Panc1 (cell line): ENCODE data around the gene SLC19A2. TPM values are rescaled to one million over a fixed set of nuclear protein-coding genes. Genes with fewer than 3 reads are reported as not detected.

Experiments
- ATAC-seq: fragments of 200-7000 bp; cut with Tn5 transposase; 2 replicates; pipeline ENCODE4 v1.9.1; 2020; ENCODE audit warnings: mild to moderate bottlenecking, moderate library complexity
- BruUV-seq: library from RNA; stranded (reverse); fragments of 400-500 nt; replicated peaks from 2 replicates; lab custom pipeline; 2021; lab: Mats Ljungman, UMichigan
- CTCF ChIA-PET: fragments of 300-600 bp; sonication (Branson Sonifier 250); formaldehyde crosslinking; loops from one replicate; lab custom pipeline; 2022; ENCODE audit warnings: antibody characterized with exemption; lab: Charles Lee
- POLR2A ChIA-PET: fragments of 300-600 bp; sonication (Branson Sonifier 250); formaldehyde crosslinking; loops from one replicate; lab custom pipeline; 2022; ENCODE audit warnings: antibody characterized with exemption; lab: Charles Lee
- DNase-seq: peaks from one replicate; pipeline ENCODE4 v3.0.0-alpha.2; 2010; ENCODE audit warnings: low read depth, low spot score
- H3K27ac ChIP-seq: 2 replicates; pipeline ENCODE4 v1.5.1; 2011; ENCODE audit warnings: mild to moderate bottlenecking, low read length, inconsistent platforms
- H3K27me3 ChIP-seq: fragments of 200-500 bp; sonication (Bioruptor generic); 2 replicates; pipeline ENCODE4 v1.6.0; 2014; ENCODE audit warnings: low read length, inconsistent platforms; ENCODE audit not compliant: control insufficient read depth, insufficient read depth
- H3K36me3 ChIP-seq: fragments of 200-500 bp; sonication (Bioruptor generic); 2 replicates; pipeline ENCODE4 v1.5.1; 2014; ENCODE audit warnings: inconsistent platforms, mild to moderate bottlenecking, low read length, moderate library complexity; ENCODE audit not compliant: control insufficient read depth, insufficient read depth
- H3K4me1 ChIP-seq: 2 replicates; pipeline ENCODE4 v1.5.1; 2011; ENCODE audit warnings: inconsistent platforms, mild to moderate bottlenecking, low read length, moderate library complexity; ENCODE audit not compliant: control insufficient read depth, insufficient read depth
- H3K4me3 ChIP-seq, 2 experiments: 2 replicates each; pipeline ENCODE4 v1.5.1; 2011 to 2012; ENCODE audit warnings: low read depth in 2 of 2, low read length in 2 of 2, mild to moderate bottlenecking in 2 of 2, inconsistent platforms in 1 of 2, moderate library complexity in 1 of 2
- H3K9me3 ChIP-seq: fragments of 200-500 bp; sonication (Bioruptor generic); 2 replicates; pipeline ENCODE4 v1.5.1; 2014; ENCODE audit warnings: low read depth, mild to moderate bottlenecking, inconsistent platforms, low read length, moderate library complexity; ENCODE audit not compliant: control insufficient read depth, insufficient read depth
- POLR2AphosphoS5 ChIP-seq: IDR thresholded peaks from 2 replicates; pipeline ENCODE4 v1.6.1; 2012; ENCODE audit warnings: mild to moderate bottlenecking, low read depth, low read length, moderate library complexity
- SIN3A ChIP-seq: IDR thresholded peaks from 2 replicates; pipeline ENCODE4 v1.6.1; 2012; ENCODE audit warnings: low read depth, mild to moderate bottlenecking, low read length, moderate library complexity, borderline replicate concordance; ENCODE audit not compliant: insufficient read depth
- TCF7L2 ChIP-seq: IDR thresholded peaks from 2 replicates; pipeline ENCODE4 v1.6.1; 2011; ENCODE audit warnings: mild to moderate bottlenecking, low read depth, low read length, inconsistent platforms
- in situ Hi-C: cut with HindIII; loops from 2 replicates; pipeline ENCODE4 v1.10.0; 2016; ENCODE audit warnings: low sequenced_read_pairs, low pct_unique_long_range_greater_than_20kb
- intact Hi-C: fragments of 100-400 bp; cut with micrococcal nuclease; formaldehyde crosslinking; loops from one replicate; pipeline ENCODE4 v1.10.0; 2022; ENCODE audit not compliant: unreplicated experiment
- total RNA-seq: library from RNA; stranded (reverse); gene quantifications from one replicate; pipeline ENCODE4 v1.2.1, GENCODE V29; 2021; ENCODE audit not compliant: unreplicated experiment
- TF ChIP-seq, protein P1 (sequence below): fragments of 450-650 bp; IDR thresholded peaks from 2 replicates; pipeline ENCODE4 v1.5.1; 2017; ENCODE audit warnings: mild to moderate bottlenecking
- TF ChIP-seq, protein P2 (sequence below), 2 experiments: IDR thresholded peaks; 2 replicates each; pipeline ENCODE4 v1.6.1; 2011 to 2012; ENCODE audit warnings: low read depth in 2 of 2, control low read depth in 1 of 2, low read length in 1 of 2, mild to moderate bottlenecking in 1 of 2, moderate library complexity in 1 of 2; ENCODE audit not compliant: insufficient read depth in 1 of 2

SLC19A2 gene
- total RNA-seq, 1 experiment from 2014 or later = 10.8 TPM

DNA sequence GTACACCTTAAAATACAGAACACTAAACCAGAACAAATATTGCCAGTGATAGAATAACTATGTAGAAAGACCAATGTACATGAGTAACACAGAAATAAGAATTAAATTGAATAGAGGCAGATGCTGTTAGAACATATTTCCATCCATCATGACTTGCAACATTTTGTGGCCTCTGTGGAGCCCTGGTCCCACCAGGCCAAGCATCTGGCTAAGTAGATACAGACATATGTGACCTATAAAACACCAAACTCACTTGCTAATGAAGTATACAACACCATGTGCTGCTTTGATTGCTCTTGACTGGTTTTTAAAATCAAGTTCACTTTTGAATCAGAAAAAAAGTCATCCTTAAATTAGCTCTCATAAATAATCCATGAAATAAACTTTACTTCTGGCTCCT lies 20.5 kb downstream of the SLC19A2 start:
- Histone ChIP-seq H3K27me3 (no peaks in the 10 kb centered on the region), H3K27ac (no peak overlapping the region), H3K9me3 (no peaks in the 10 kb centered on the region), H3K36me3 (no peaks in the 10 kb centered on the region; the same call in 1 of the 2 replicates), H3K4me3 (no peak overlapping the region), H3K4me1 (peaks cover 5% of the 10 kb centered on the region; the same call in 1 of the 2 replicates)
- intact Hi-C loops (no loop called here), in situ Hi-C loops (no loop called here)
- ATAC-seq (no peak), DNase-seq (no peak)
- no peak for TF ChIP-seq TCF7L2
- TF ChIP-seq, protein P1, sequence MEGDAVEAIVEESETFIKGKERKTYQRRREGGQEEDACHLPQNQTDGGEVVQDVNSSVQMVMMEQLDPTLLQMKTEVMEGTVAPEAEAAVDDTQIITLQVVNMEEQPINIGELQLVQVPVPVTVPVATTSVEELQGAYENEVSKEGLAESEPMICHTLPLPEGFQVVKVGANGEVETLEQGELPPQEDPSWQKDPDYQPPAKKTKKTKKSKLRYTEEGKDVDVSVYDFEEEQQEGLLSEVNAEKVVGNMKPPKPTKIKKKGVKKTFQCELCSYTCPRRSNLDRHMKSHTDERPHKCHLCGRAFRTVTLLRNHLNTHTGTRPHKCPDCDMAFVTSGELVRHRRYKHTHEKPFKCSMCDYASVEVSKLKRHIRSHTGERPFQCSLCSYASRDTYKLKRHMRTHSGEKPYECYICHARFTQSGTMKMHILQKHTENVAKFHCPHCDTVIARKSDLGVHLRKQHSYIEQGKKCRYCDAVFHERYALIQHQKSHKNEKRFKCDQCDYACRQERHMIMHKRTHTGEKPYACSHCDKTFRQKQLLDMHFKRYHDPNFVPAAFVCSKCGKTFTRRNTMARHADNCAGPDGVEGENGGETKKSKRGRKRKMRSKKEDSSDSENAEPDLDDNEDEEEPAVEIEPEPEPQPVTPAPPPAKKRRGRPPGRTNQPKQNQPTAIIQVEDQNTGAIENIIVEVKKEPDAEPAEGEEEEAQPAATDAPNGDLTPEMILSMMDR = no peak
- TF ChIP-seq, protein P2, sequence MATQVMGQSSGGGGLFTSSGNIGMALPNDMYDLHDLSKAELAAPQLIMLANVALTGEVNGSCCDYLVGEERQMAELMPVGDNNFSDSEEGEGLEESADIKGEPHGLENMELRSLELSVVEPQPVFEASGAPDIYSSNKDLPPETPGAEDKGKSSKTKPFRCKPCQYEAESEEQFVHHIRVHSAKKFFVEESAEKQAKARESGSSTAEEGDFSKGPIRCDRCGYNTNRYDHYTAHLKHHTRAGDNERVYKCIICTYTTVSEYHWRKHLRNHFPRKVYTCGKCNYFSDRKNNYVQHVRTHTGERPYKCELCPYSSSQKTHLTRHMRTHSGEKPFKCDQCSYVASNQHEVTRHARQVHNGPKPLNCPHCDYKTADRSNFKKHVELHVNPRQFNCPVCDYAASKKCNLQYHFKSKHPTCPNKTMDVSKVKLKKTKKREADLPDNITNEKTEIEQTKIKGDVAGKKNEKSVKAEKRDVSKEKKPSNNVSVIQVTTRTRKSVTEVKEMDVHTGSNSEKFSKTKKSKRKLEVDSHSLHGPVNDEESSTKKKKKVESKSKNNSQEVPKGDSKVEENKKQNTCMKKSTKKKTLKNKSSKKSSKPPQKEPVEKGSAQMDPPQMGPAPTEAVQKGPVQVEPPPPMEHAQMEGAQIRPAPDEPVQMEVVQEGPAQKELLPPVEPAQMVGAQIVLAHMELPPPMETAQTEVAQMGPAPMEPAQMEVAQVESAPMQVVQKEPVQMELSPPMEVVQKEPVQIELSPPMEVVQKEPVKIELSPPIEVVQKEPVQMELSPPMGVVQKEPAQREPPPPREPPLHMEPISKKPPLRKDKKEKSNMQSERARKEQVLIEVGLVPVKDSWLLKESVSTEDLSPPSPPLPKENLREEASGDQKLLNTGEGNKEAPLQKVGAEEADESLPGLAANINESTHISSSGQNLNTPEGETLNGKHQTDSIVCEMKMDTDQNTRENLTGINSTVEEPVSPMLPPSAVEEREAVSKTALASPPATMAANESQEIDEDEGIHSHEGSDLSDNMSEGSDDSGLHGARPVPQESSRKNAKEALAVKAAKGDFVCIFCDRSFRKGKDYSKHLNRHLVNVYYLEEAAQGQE (IDR thresholded peaks at IDR 0.05; ENCODE audit: insufficient read depth in 1 of 2, low read depth in 2 of 2, low read length in 1 of 2) = no peak
- no peak for TF ChIP-seq POLR2AphosphoS5
- TF ChIP-seq SIN3A = no peak
- CTCF ChIA-PET = no interaction called here
- BruUV-seq = no TSS peak
- POLR2A ChIA-PET = no interaction called here

DNA sequence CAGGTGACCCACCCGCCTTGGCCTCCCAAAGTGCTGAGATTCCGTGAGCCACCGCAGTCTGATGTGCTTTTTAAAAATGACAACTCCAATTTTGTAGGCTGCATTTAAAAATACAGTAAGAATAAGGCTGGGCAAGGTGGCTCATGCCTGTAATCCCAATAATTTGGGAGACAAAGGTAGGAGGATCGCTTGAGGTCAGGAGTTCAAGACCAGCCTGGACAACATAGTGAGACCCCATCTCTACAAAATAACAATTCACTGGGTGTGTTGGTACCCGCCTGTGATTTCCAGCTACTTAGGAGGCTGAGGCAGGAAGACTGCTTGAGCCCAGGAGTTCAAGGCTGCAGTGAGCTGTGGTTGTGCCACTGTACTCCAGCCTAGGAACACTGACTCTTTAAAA lies 23.4 kb downstream of the SLC19A2 start:
- intact Hi-C loops = no loop called here
- H3K4me3 ChIP-seq = no peak overlapping the region
- H3K27ac ChIP-seq = no peak overlapping the region
- in situ Hi-C loops = no loop called here
- H3K9me3 ChIP-seq = peaks cover 8% of the 10 kb centered on the region; the same call in 1 of the 2 replicates
- ATAC-seq (no peak), DNase-seq (no peak)
- no peaks in the 10 kb centered on the region for H3K27me3 ChIP-seq
- peaks cover 12% of the 10 kb centered on the region for H3K4me1 ChIP-seq
- no TSS peak for BruUV-seq
- POLR2A ChIA-PET = no interaction called here
- H3K36me3 ChIP-seq = no peaks in the 10 kb centered on the region; the same call in 1 of the 2 replicates
- CTCF ChIA-PET = no interaction called here
- TF ChIP-seq TCF7L2 (no peak), SIN3A (no peak), POLR2AphosphoS5 (no peak)
- TF ChIP-seq, protein P2 (IDR thresholded peaks at IDR 0.05; ENCODE audit: insufficient read depth in 1 of 2, low read depth in 2 of 2, low read length in 1 of 2) = no peak
- TF ChIP-seq, protein P1 = no peak
